OCI-LY1 (cell line): ENCODE measurements around the gene AP2A1.

Experiments
- H2AFZ ChIP-seq: fragments of 200-600 bp; sonication (generic), shearing (Covaris generic); 2 replicates; pipeline ENCODE4 v1.6.0; 2014; ENCODE audit warnings: antibody characterized with exemption, mild to moderate bottlenecking, low read length
- H3F3A ChIP-seq: fragments of 200-600 bp; sonication (generic), shearing (Covaris generic); 2 replicates; pipeline ENCODE4 v1.6.0; 2014; ENCODE audit warnings: mild to moderate bottlenecking, antibody characterized with exemption, low read length, moderate library complexity; ENCODE audit not compliant: insufficient read depth
- H3K27ac ChIP-seq: fragments of 200-600 bp; sonication (generic); 2 replicates; pipeline ENCODE4 v1.5.1; 2014; ENCODE audit warnings: low read length, mixed run types, mild to moderate bottlenecking, low read depth; ENCODE audit not compliant: poor library complexity, severe bottlenecking
- H3K27me3 ChIP-seq: fragments of 200-600 bp; sonication (generic); 2 replicates; pipeline ENCODE4 v1.6.0; 2014; ENCODE audit warnings: antibody characterized with exemption, mild to moderate bottlenecking, low read length, moderate library complexity; ENCODE audit not compliant: insufficient read depth
- H3K36me3 ChIP-seq: fragments of 200-600 bp; sonication (generic); 2 replicates; pipeline ENCODE4 v1.6.1; 2014; ENCODE audit warnings: mild to moderate bottlenecking, antibody characterized with exemption, low read length, moderate library complexity, mixed read lengths; ENCODE audit not compliant: insufficient read depth
- H3K4me1 ChIP-seq: fragments of 200-600 bp; sonication (generic); 2 replicates; pipeline ENCODE4 v1.5.1; 2014; ENCODE audit warnings: mild to moderate bottlenecking, low read length, moderate library complexity; ENCODE audit not compliant: insufficient read depth, severe bottlenecking
- H3K4me2 ChIP-seq: fragments of 200-600 bp; sonication (generic), shearing (Covaris generic); 2 replicates; pipeline ENCODE4 v1.6.1; 2014; ENCODE audit warnings: low read length
- H3K4me3 ChIP-seq: fragments of 200-600 bp; sonication (generic); 2 replicates; pipeline ENCODE4 v1.5.1; 2014; ENCODE audit warnings: low read length, low read depth, mild to moderate bottlenecking, mixed read lengths; ENCODE audit not compliant: poor library complexity, severe bottlenecking
- H3K79me2 ChIP-seq: fragments of 200-600 bp; shearing (Covaris generic); 2 replicates; pipeline ENCODE4 v1.6.1; 2016; ENCODE audit warnings: mixed run types, low read length, mixed read lengths; ENCODE audit not compliant: insufficient read depth
- H3K9ac ChIP-seq: fragments of 200-600 bp; sonication (generic), shearing (Covaris generic); 2 replicates; pipeline ENCODE4 v1.6.1; 2014; ENCODE audit warnings: mild to moderate bottlenecking, low read length, mixed read lengths
- H3K9me2 ChIP-seq: fragments of 200-600 bp; sonication (generic), shearing (Covaris generic); 2 replicates; pipeline ENCODE4 v1.6.1; 2014; ENCODE audit warnings: low read depth, mild to moderate bottlenecking, low read length, mixed read lengths
- H3K9me3 ChIP-seq: fragments of 200-600 bp; shearing (Covaris generic); 2 replicates; pipeline ENCODE4 v1.6.1; 2014; ENCODE audit warnings: low read length, mixed read lengths
- H4K20me1 ChIP-seq: fragments of 200-600 bp; sonication (generic), shearing (Covaris generic); 2 replicates; pipeline ENCODE4 v1.6.0; 2016; ENCODE audit warnings: mild to moderate bottlenecking, low read length; ENCODE audit not compliant: insufficient read depth
- CTCF ChIP-seq: fragments of 200-600 bp; sonication (generic), shearing (Covaris generic); IDR thresholded peaks from 2 replicates; pipeline ENCODE4 v1.5.1; 2017; ENCODE audit warnings: mild to moderate bottlenecking, antibody characterized with exemption, low read length, moderate library complexity, mixed read lengths
- EZH2 ChIP-seq: fragments of 200-600 bp; sonication (generic), shearing (Covaris generic); IDR thresholded peaks from 2 replicates; pipeline ENCODE4 v1.8.0; 2017; ENCODE audit warnings: borderline replicate concordance, mixed run types, mild to moderate bottlenecking, antibody characterized with exemption, low read length, moderate library complexity, mixed read lengths

The AP2A1 gene

GRCh38 chr19:49727217-49728030, 39.4 kb upstream of the AP2A1 start:
- H3K27me3 ChIP-seq: peaks cover 3% of the 10 kb centered on the region; the same call in 1 of the 2 replicates
- H3K9me3 ChIP-seq: no peaks in the 10 kb centered on the region
- no peaks in the 10 kb centered on the region for H4K20me1 ChIP-seq
- no peak for TF ChIP-seq EZH2
- no peak for TF ChIP-seq CTCF
- H3K9ac ChIP-seq: no peak overlapping the region
- no peaks in the 10 kb centered on the region for H3K9me2 ChIP-seq
- 0 out of 2 replicates have a peak, but pooled peaks cover under 1% of the 10 kb centered on the region for H3K36me3 ChIP-seq
- no peak overlapping the region for H3K27ac ChIP-seq
- H3K4me3 ChIP-seq: no peak overlapping the region
- no peaks in the 10 kb centered on the region for H3K79me2 ChIP-seq
- no peak overlapping the region for H3K4me2 ChIP-seq
- no peaks in the 10 kb centered on the region for H3F3A ChIP-seq
- H3K4me1 ChIP-seq: no peaks in the 10 kb centered on the region
- H2AFZ ChIP-seq: no peak overlapping the region

GRCh38 chr19:49730166-49730565, 36.6 kb upstream of the AP2A1 start:
- H3K9ac ChIP-seq: no peak overlapping the region
- H4K20me1 ChIP-seq: no peaks in the 10 kb centered on the region
- H3K27ac ChIP-seq: no peak overlapping the region
- no peaks in the 10 kb centered on the region for H3K4me1 ChIP-seq
- TF ChIP-seq CTCF (no peak), EZH2 (no peak)
- no peak overlapping the region for H2AFZ ChIP-seq
- H3K4me3 ChIP-seq: no peak overlapping the region
- no peaks in the 10 kb centered on the region for H3K36me3 ChIP-seq
- peaks cover 3% of the 10 kb centered on the region; the same call in 1 of the 2 replicates for H3K27me3 ChIP-seq
- no peaks in the 10 kb centered on the region for H3K9me2 ChIP-seq
- H3K4me2 ChIP-seq: no peak overlapping the region
- no peaks in the 10 kb centered on the region for H3K79me2 ChIP-seq
- H3K9me3 ChIP-seq: no peaks in the 10 kb centered on the region
- no peaks in the 10 kb centered on the region for H3F3A ChIP-seq

GRCh38 chr19:49738268-49738667, 28.5 kb upstream of the AP2A1 start:
- H2AFZ ChIP-seq: no peak overlapping the region
- H3K9ac ChIP-seq: no peak overlapping the region
- no peaks in the 10 kb centered on the region for H3K4me1 ChIP-seq
- H3F3A ChIP-seq: no peaks in the 10 kb centered on the region
- no peaks in the 10 kb centered on the region for H4K20me1 ChIP-seq
- no peak overlapping the region for H3K4me2 ChIP-seq
- no peak for TF ChIP-seq CTCF
- no peak for TF ChIP-seq EZH2
- no peaks in the 10 kb centered on the region for H3K36me3 ChIP-seq
- H3K9me2 ChIP-seq: no peaks in the 10 kb centered on the region
- no peak overlapping the region for H3K4me3 ChIP-seq
- H3K79me2 ChIP-seq: no peaks in the 10 kb centered on the region
- H3K27me3 ChIP-seq: no peaks in the 10 kb centered on the region; the same call in 1 of the 2 replicates
- no peak overlapping the region for H3K27ac ChIP-seq
- no peaks in the 10 kb centered on the region for H3K9me3 ChIP-seq
